Left lobe of liver (tissue), 2 donors: Measurements from ENCODE around the gene NOL3. TPM values are rescaled to one million over a fixed set of nuclear protein-coding genes. Genes with fewer than 3 reads are reported as not detected.

Experiments used
- ATAC-seq: fragments of 200-7000 bp; cut with Tn5 transposase; one replicate; pipeline ENCODE4 v1.9.1; 2020; ENCODE audit warnings: mild to moderate bottlenecking, moderate library complexity
- DNase-seq: peaks from one replicate; pipeline ENCODE4 v3.0.0-alpha.2; 2020; ENCODE audit warnings: low spot score
- total RNA-seq: library from RNA; stranded (reverse); gene quantifications from one replicate; pipeline ENCODE4 v1.2.1, GENCODE V29; 2021
- donor health status: DM: no; HTN: no; CAD: no; lungs with moderate emphysema.
- donor health status: DM: no; HTN: yes; CAD: no.

The NOL3 gene
- total RNA-seq, 1 donor from 2014 or later, result 40.7 TPM

GRCh38 chr16:67202426-67202825 lies 32.1 kb downstream of the NOL3 start:
- DNase-seq, result no peak
- ATAC-seq, result no peak

GRCh38 chr16:67202956-67203493 lies 32.7 kb downstream of the NOL3 start:
- no peak for ATAC-seq
- DNase-seq, result no peak

GRCh38 chr16:67204076-67204475 lies 33.7 kb downstream of the NOL3 start:
- DNase-seq (no peak), ATAC-seq (no peak)

- no peak for DNase-seq
These were observed 35.9 kb downstream of the NOL3 start for GRCh38 chr16:67206129-67206837.

GRCh38 chr16:67206838-67207248 lies 36.5 kb downstream of the NOL3 start:
- DNase-seq, result no peak
- ATAC-seq, result no peak

More at GRCh38 chr16:67206129-67206837, 35.9 kb downstream of the NOL3 start:
- no peak for ATAC-seq

- DNase-seq (no peak), ATAC-seq (no peak)
These were observed 37.1 kb downstream of the NOL3 start for GRCh38 chr16:67207249-67208091.

GRCh38 chr16:67208154-67208896 lies 38.0 kb downstream of the NOL3 start:
- no peak for ATAC-seq
- no peak for DNase-seq

GRCh38 chr16:67209565-67209964 lies 39.2 kb downstream of the NOL3 start:
- DNase-seq, result no peak
- ATAC-seq, result no peak

GRCh38 chr16:67210069-67210937 lies 40.0 kb downstream of the NOL3 start:
- peak; percentile 89 for DNase-seq

GRCh38 chr16:67211674-67212073 lies 41.3 kb downstream of the NOL3 start:
- ATAC-seq, result no peak

More at GRCh38 chr16:67210069-67210937, 40.0 kb downstream of the NOL3 start:
- peak; percentile 89 for ATAC-seq

GRCh38 chr16:67212766-67213165 lies 42.4 kb downstream of the NOL3 start:
- DNase-seq, result no peak

More at GRCh38 chr16:67211674-67212073, 41.3 kb downstream of the NOL3 start:
- no peak for DNase-seq

GRCh38 chr16:67213197-67214019 lies 43.1 kb downstream of the NOL3 start:
- ATAC-seq, result no peak
- DNase-seq, result no peak

More at GRCh38 chr16:67212766-67213165, 42.4 kb downstream of the NOL3 start:
- no peak for ATAC-seq

GRCh38 chr16:67215706-67216105 lies 45.4 kb downstream of the NOL3 start:
- ATAC-seq, result no peak
- DNase-seq, result no peak

GRCh38 chr16:67216612-67217490 lies 46.5 kb downstream of the NOL3 start:
- DNase-seq (no peak), ATAC-seq (peak; percentile 63)

- no peak for DNase-seq
- ATAC-seq, result peak; percentile 63
These were observed 53.7 kb downstream of the NOL3 start for GRCh38 chr16:67223992-67224391.
